GM12878 (cell line): ENCODE measurements around the gene LIFR. TPM values are rescaled to one million over a fixed set of nuclear protein-coding genes. Genes with fewer than 3 reads are reported as not detected.

Experiments used
- ATAC-seq: fragments of 200-7000 bp; cut with Tn5 transposase; 3 replicates; pipeline ENCODE4 v1.9.1; 2020; ENCODE audit warnings: mild to moderate bottlenecking, moderate library complexity
- BruUV-seq: library from RNA; stranded (reverse); fragments of 400-500 nt; replicated peaks from 2 replicates; lab custom pipeline; 2021; lab: Mats Ljungman, UMichigan
- CTCF ChIA-PET: fragments of 300-600 bp; sonication (Branson Sonifier 250); formaldehyde crosslinking; extraction: SDS; loops from one replicate; lab custom pipeline; 2021; ENCODE audit warnings: inconsistent platforms; lab: Yijun Ruan, JAX
- POLR2A ChIA-PET: fragments of 350-600 bp; formaldehyde crosslinking; extraction: SDS; loops from one replicate; lab custom pipeline; 2021; ENCODE audit warnings: inconsistent platforms; lab: Charles Lee
- RAD21 ChIA-PET: fragments of 300-600 bp; sonication (Branson Sonifier 250); formaldehyde crosslinking; loops from one replicate; lab custom pipeline; 2023; ENCODE audit warnings: antibody characterized with exemption; ENCODE audit not compliant: unreplicated experiment; lab: Charles Lee
- SMC1A ChIA-PET: fragments of 300-600 bp; sonication (Branson Sonifier 250); formaldehyde crosslinking; loops from one replicate; lab custom pipeline; 2023; ENCODE audit not compliant: unreplicated experiment, uncharacterized antibody; lab: Charles Lee
- DNase-seq: peaks from one replicate; pipeline ENCODE4 v3.0.0-alpha.2; 2011; ENCODE audit warnings: low read depth, low spot score
- FAIRE-seq: peaks from 3 replicates; lab custom pipeline; 2011; peaks lifted over from hg19 to GRCh38; lab: Jason Lieb, UNC
- H2AFZ ChIP-seq: 2 replicates; pipeline ENCODE4 v1.6.0; 2011; ENCODE audit warnings: low read depth, low read length, control low read depth; ENCODE audit not compliant: control insufficient read depth
- H3K27ac ChIP-seq: 2 replicates; pipeline ENCODE4 v1.5.1; 2011; ENCODE audit warnings: control low read depth; ENCODE audit not compliant: control insufficient read depth, insufficient read depth
- H3K27me3 ChIP-seq, 2 experiments: replicated peaks in 1 of 2; 2 replicates each; pipeline versions ENCODE4 v1.6.0 to v1.6.1; 2011; ENCODE audit warnings: low read length in 1 of 2; ENCODE audit not compliant: control insufficient read depth in 2 of 2, insufficient read depth in 2 of 2
- H3K36me3 ChIP-seq, 2 experiments: 2 replicates each; pipeline ENCODE4 v1.5.1; 2011; ENCODE audit warnings: low read length in 1 of 2; ENCODE audit not compliant: control insufficient read depth in 2 of 2, insufficient read depth in 2 of 2
- H3K4me1 ChIP-seq: 2 replicates; pipeline ENCODE4 v1.6.1; 2011; ENCODE audit warnings: mild to moderate bottlenecking, low read length, moderate library complexity, mixed read lengths; ENCODE audit not compliant: control insufficient read depth, insufficient read depth
- H3K4me2 ChIP-seq: 2 replicates; pipeline ENCODE4 v1.6.0; 2011; ENCODE audit warnings: control low read depth; ENCODE audit not compliant: control insufficient read depth, insufficient read depth
- H3K4me3 ChIP-seq: fragments of 200-600 bp; sonication (generic); 2 replicates; pipeline ENCODE4 v1.5.1; 2016
- H3K79me2 ChIP-seq: 2 replicates; pipeline ENCODE4 v1.6.0; 2011; ENCODE audit warnings: low read length; ENCODE audit not compliant: control insufficient read depth, insufficient read depth
- H3K9ac ChIP-seq: 2 replicates; pipeline ENCODE4 v1.8.0; 2011; ENCODE audit warnings: low read length, control low read depth, mixed read lengths; ENCODE audit not compliant: control insufficient read depth, insufficient read depth
- H3K9me3 ChIP-seq: replicated peaks from 3 replicates; pipeline ENCODE4 v1.5.1; 2011; ENCODE audit warnings: mild to moderate bottlenecking, low read length; ENCODE audit not compliant: control insufficient read depth, insufficient read depth
- H4K20me1 ChIP-seq: 2 replicates; pipeline ENCODE4 v1.6.0; 2011; ENCODE audit not compliant: control insufficient read depth, insufficient read depth
- CBX3 ChIP-seq: fragments of 200-600 bp; sonication (generic); IDR thresholded peaks from 2 replicates; pipeline ENCODE4 v1.6.1; 2016; ENCODE audit warnings: low read depth, borderline replicate concordance
- CHD1 ChIP-seq: IDR thresholded peaks from 2 replicates; pipeline ENCODE4 v1.6.1; 2012; ENCODE audit warnings: low read depth, low read length, improper control_type of control experiment
- IKZF2 ChIP-seq, 2 experiments: fragments of 450-650 bp; IDR thresholded peaks; 2 replicates each; pipeline ENCODE4 v1.6.1; 2017; ENCODE audit warnings: mild to moderate bottlenecking in 2 of 2, moderate library complexity in 2 of 2
- IRF5 ChIP-seq: fragments of 450-650 bp; IDR thresholded peaks from 2 replicates; pipeline ENCODE4 v1.6.1; 2017; ENCODE audit warnings: borderline replicate concordance
- MYC ChIP-seq: IDR thresholded peaks from 2 replicates; pipeline ENCODE4 v1.6.1; 2011; ENCODE audit warnings: mild to moderate bottlenecking, low read length, moderate library complexity, inconsistent platforms; ENCODE audit not compliant: insufficient read depth, insufficient replicate concordance, insufficient read length, severe bottlenecking
- NFIC ChIP-seq: IDR thresholded peaks from 2 replicates; pipeline ENCODE4 v1.6.1; 2012; ENCODE audit warnings: low read depth, mild to moderate bottlenecking, inconsistent platforms, low read length, moderate library complexity
- NFYB ChIP-seq: IDR thresholded peaks from 2 replicates; pipeline ENCODE4 v1.6.1; 2011; ENCODE audit warnings: low read depth, mild to moderate bottlenecking, low read length, improper control_type of control experiment, moderate library complexity; ENCODE audit not compliant: insufficient read depth
- RB1 ChIP-seq: fragments of 450-650 bp; formaldehyde crosslinking; IDR thresholded peaks from 2 replicates; pipeline ENCODE4 v1.6.1; 2017; ENCODE audit warnings: mild to moderate bottlenecking, borderline replicate concordance
- SMAD1 ChIP-seq: fragments of 450-650 bp; IDR thresholded peaks from 2 replicates; pipeline ENCODE4 v1.6.1; 2018; ENCODE audit warnings: mild to moderate bottlenecking, low read depth; ENCODE audit not compliant: partially characterized antibody
- SMC3 ChIP-seq: IDR thresholded peaks from 2 replicates; pipeline ENCODE4 v1.6.1; 2011; ENCODE audit warnings: low read length, improper control_type of control experiment, borderline replicate concordance
- ZNF217 ChIP-seq: fragments of 450-650 bp; IDR thresholded peaks from 2 replicates; pipeline ENCODE4 v1.6.1; 2017; ENCODE audit warnings: antibody characterized with exemption, mild to moderate bottlenecking
- ZNF622 ChIP-seq: fragments of 450-650 bp; IDR thresholded peaks from 2 replicates; pipeline ENCODE4 v1.6.1; 2017; ENCODE audit warnings: mild to moderate bottlenecking, inconsistent platforms
- WGBS: methylation state at CpG from one replicate; pipeline ENCODE4 v1.1.6; 2016; ENCODE audit warnings: low lambda C conversion rate; ENCODE audit not compliant: insufficient replicate concordance, insufficient coverage; ENCODE audit errors: missing lambda C conversion rate; 5-methylcytosine and 5-hydroxymethylcytosine counted together
- in situ Hi-C: fragments of 300-500 bp; cut with MboI; formaldehyde crosslinking; loops from 9 replicates; pipeline ENCODE4 v1.14.3; 2018; ENCODE audit warnings: mixed read lengths
- intact Hi-C: fragments of 100-400 bp; cut with micrococcal nuclease; formaldehyde crosslinking; loops from one replicate; pipeline ENCODE4 v1.14.2; 2022; ENCODE audit not compliant: unreplicated experiment
- polyA plus RNA-seq, 11 experiments: library from polyadenylated mRNA; depleted of rRNA in 4 of 11; unstranded in 6 of 11; stranded (reverse) in 5 of 11; fragments of >200 nt; fragmentation: Nextera tagmentation in 4 of 11; fragmentation: Illumina TruSeq in 1 of 11; extraction: Ambion mirVana in 4 of 11; extraction: Trizol in 1 of 11; gene quantifications; 1 replicate in 1 of 11; 2 replicates in 10 of 11; pipeline versions ENCODE4 v1.2.1 to v1.2.3, GENCODE V29; 2011 to 2016; ENCODE audit warnings: inconsistent platforms in 2 of 11, missing spikeins in 2 of 11, low read depth in 1 of 11
- total RNA-seq, 4 experiments: library from RNA; depleted of rRNA in 3 of 4; stranded (reverse); fragments of >200 nt in 3 of 4; fragmentation: Illumina TruSeq in 1 of 4; extraction: Trizol in 1 of 4; gene quantifications; 2 replicates each; pipeline versions ENCODE4 v1.2.1 to v1.2.3, GENCODE V29; 2013 to 2021
- TF ChIP-seq, protein P1 (sequence below), 3 experiments: IDR thresholded peaks in 2 of 3; conservative IDR thresholded peaks in 1 of 3; 2 replicates each; pipeline ENCODE4 v1.5.1; 2011; ENCODE audit warnings: low read depth in 3 of 3, low read length in 3 of 3, mild to moderate bottlenecking in 3 of 3, control low read depth in 2 of 3, moderate library complexity in 2 of 3, inconsistent platforms in 1 of 3, mixed read lengths in 1 of 3; ENCODE audit not compliant: control insufficient read depth in 2 of 3, insufficient read depth in 1 of 3; ENCODE audit errors: extremely low read depth in 1 of 3

Gene LIFR
- total and polyA plus RNA-seq, 10 of the 15 experiments (the other 5 are each of a cell fraction or from before 2014, with no cell fraction given): 0.10 TPM; not detected in 9

DNA sequence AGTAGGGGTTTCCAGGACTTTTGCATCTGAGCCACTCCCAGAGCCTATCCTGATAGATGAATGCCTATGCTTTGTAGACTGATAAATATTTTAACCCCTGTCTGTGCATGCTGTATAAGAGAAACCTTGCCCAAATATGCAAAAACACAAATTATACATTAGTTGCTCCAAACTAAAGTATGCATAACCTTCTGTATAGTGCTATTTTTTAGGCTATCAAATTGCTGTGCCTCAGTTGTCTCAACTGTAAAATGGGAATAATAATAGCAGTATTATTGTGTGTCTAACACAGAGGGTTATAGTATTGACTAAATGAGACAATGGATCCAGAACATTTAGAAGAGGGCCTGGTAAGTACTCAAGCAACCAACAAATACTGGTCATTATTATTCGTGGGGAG lies 117.7 kb downstream of the LIFR start (continued):
- TF ChIP-seq, protein P1, sequence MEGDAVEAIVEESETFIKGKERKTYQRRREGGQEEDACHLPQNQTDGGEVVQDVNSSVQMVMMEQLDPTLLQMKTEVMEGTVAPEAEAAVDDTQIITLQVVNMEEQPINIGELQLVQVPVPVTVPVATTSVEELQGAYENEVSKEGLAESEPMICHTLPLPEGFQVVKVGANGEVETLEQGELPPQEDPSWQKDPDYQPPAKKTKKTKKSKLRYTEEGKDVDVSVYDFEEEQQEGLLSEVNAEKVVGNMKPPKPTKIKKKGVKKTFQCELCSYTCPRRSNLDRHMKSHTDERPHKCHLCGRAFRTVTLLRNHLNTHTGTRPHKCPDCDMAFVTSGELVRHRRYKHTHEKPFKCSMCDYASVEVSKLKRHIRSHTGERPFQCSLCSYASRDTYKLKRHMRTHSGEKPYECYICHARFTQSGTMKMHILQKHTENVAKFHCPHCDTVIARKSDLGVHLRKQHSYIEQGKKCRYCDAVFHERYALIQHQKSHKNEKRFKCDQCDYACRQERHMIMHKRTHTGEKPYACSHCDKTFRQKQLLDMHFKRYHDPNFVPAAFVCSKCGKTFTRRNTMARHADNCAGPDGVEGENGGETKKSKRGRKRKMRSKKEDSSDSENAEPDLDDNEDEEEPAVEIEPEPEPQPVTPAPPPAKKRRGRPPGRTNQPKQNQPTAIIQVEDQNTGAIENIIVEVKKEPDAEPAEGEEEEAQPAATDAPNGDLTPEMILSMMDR (IDR thresholded peaks at IDR 0.05 in 2 of 3, conservative IDR thresholded peaks at IDR 0.05 in 1 of 3; ENCODE audit: control insufficient read depth in 2 of 3, extremely low read depth in 1 of 3, insufficient read depth in 1 of 3, low read depth in 3 of 3, low read length in 3 of 3): no peak
- no peak for TF ChIP-seq IRF5
- no peak for TF ChIP-seq ZNF622
- no peak for TF ChIP-seq CBX3

GRCh38 chr5:38434966-38435705 lies 121.3 kb downstream of the LIFR start:
- Histone ChIP-seq H2AFZ (no peak overlapping the region), H3K79me2 (no peaks in the 10 kb centered on the region), H3K9ac (no peak overlapping the region), H3K4me1 (no peaks in the 10 kb centered on the region), H4K20me1 (no peaks in the 10 kb centered on the region), H3K27me3 (peaks cover 0 to 4% of the 10 kb centered on the region in 2 experiments; a peak in 1 of 4 replicates), H3K4me3 (no peak overlapping the region), H3K36me3 (no peaks in the 10 kb centered on the region), H3K4me2 (no peak overlapping the region), H3K27ac (no peak overlapping the region), H3K9me3 (no peaks in the 10 kb centered on the region)
- SMC1A ChIA-PET: no interaction called here
- no peak for ATAC-seq
- WGBS: 69% methylated on average over 7 of the region's 7 CpGs
- no peak for FAIRE-seq
- DNase-seq: no peak
- RAD21 ChIA-PET: no interaction called here
- TF ChIP-seq SMAD1: no peak
- no peak for TF ChIP-seq SMC3
- TF ChIP-seq MYC: no peak
- no peak for TF ChIP-seq CHD1
- TF ChIP-seq NFIC: no peak
- TF ChIP-seq IKZF2 (IDR thresholded peaks at IDR 0.05): no peak
- TF ChIP-seq ZNF217: no peak
- TF ChIP-seq RB1: no peak
- TF ChIP-seq NFYB: no peak
- CTCF ChIA-PET: interaction anchor here (1.3 kb wide), 1 partner anchor 375 kb away, joined by 4 read pairs; no protein-coding TSS in a partner anchor
- intact Hi-C loops: no loop called here
- in situ Hi-C loops: loop anchor here (5.0 to 25.0 kb wide), 2 partner anchors 372 to 652 kb away; no protein-coding TSS in a partner anchor
- POLR2A ChIA-PET: no interaction called here
- no TSS peak for BruUV-seq
